Frontal cortex (tissue), 1 donor: ENCODE data around the gene EIF2B2. TPM values are rescaled to one million over a fixed set of nuclear protein-coding genes. Genes with fewer than 3 reads are reported as not detected.

Experiments used
- small RNA-seq: library from RNA; depleted of rRNA; stranded (forward); fragments of <200 nt; gene quantifications from one replicate; pipeline ENCODE3, GENCODE V24; 2014
- total RNA-seq: library from RNA; depleted of rRNA; stranded (reverse); fragments of >200 nt; gene quantifications from one replicate; pipeline ENCODE4 v1.2.3, GENCODE V29; 2014

EIF2B2 gene
- total RNA-seq, 1 donor from 2014 or later = 26.5 TPM

Small RNA genes lying within 50 kb of the gene (small RNA-seq; reads per million reads assigned to genes)
- gene RNU6-689P = not detected

Other genes with a start within 250 kb of the EIF2B2 start
- gene YLPM1, start 239.6 kb upstream of the EIF2B2 start, total RNA-seq = 62.0 TPM
- not detected for gene PROX2, start 126.8 kb upstream of the EIF2B2 start, total RNA-seq
- 28.5 TPM for gene DLST, start 121.0 kb upstream of the EIF2B2 start, total RNA-seq
- gene RPS6KL1, start 79.7 kb upstream of the EIF2B2 start, total RNA-seq = 23.6 TPM
- 2.9 TPM for gene PGF, start 47.3 kb upstream of the EIF2B2 start, total RNA-seq
- 79.1 TPM for gene MLH3, start 48.5 kb downstream of the EIF2B2 start, total RNA-seq
- gene ACYP1, start 61.1 kb downstream of the EIF2B2 start, total RNA-seq = 17.9 TPM
- 2.4 TPM for gene ZC2HC1C, start 66.7 kb downstream of the EIF2B2 start, total RNA-seq
- 20.0 TPM for gene NEK9, start 124.1 kb downstream of the EIF2B2 start, total RNA-seq
- gene TMED10, start 173.7 kb downstream of the EIF2B2 start, total RNA-seq = 108 TPM